Peyer's patch (tissue), 4 donors: Measurements from ENCODE around the gene PTPRM. TPM values are rescaled to one million over a fixed set of nuclear protein-coding genes. Genes with fewer than 3 reads are reported as not detected.

Experiments used
- DNase-seq, 3 donors: peaks; one replicate each; pipeline ENCODE4 v3.0.0-alpha.2; 2017 to 2019
- H3K27ac ChIP-seq, 4 donors: fragments of 200-600 bp; sonication (generic); one replicate each; pipeline ENCODE4 v1.5.1; 2016 to 2019
- H3K27me3 ChIP-seq, 2 donors: fragments of 200-600 bp; sonication (generic); one replicate each; pipeline ENCODE4 v1.5.1; 2019
- H3K36me3 ChIP-seq, 3 donors: fragments of 200-600 bp; sonication (generic); one replicate each; pipeline ENCODE4 v1.5.1; 2016 to 2019
- H3K4me1 ChIP-seq, 4 donors: fragments of 200-600 bp; sonication (generic); one replicate each; pipeline ENCODE4 v1.5.1; 2016 to 2019
- H3K4me3 ChIP-seq, 4 donors: fragments of 200-600 bp; sonication (generic); 1 replicate in 3 of 4; 2 replicates in 1 of 4; pipeline ENCODE4 v1.5.1; 2016 to 2019; ENCODE audit warnings: mild to moderate bottlenecking in 1 of 4
- H3K9me3 ChIP-seq, 4 donors: fragments of 200-600 bp; sonication (generic); one replicate each; pipeline ENCODE4 v1.5.1; 2016 to 2019; ENCODE audit warnings: mild to moderate bottlenecking in 1 of 4
- POLR2A ChIP-seq, 2 donors: fragments of 450-650 bp; IDR thresholded peaks; one replicate each; pipeline ENCODE4 v1.5.1; 2017; ENCODE audit warnings: antibody characterized with exemption in 2 of 2, mild to moderate bottlenecking in 2 of 2, moderate library complexity in 2 of 2
- total RNA-seq, 4 donors: library from RNA; depleted of rRNA; stranded (reverse); fragments of >200 nt; gene quantifications; one replicate each; pipeline ENCODE4 v1.1.0, GENCODE V29; 2016
- TF ChIP-seq, protein P1 (sequence below), 6 experiments: fragments of 450-650 bp in 4 of 6; fragments of 200-600 bp in 2 of 6; sonication (generic) in 1 of 6; IDR thresholded peaks; one replicate each; pipeline ENCODE4 v1.5.1; 2017 to 2019; ENCODE audit warnings: antibody characterized with exemption in 6 of 6, mild to moderate bottlenecking in 3 of 6, moderate library complexity in 1 of 6

PTPRM gene
- total RNA-seq, 4 donors from 2014 or later = 39.6 to 211 (median 80.3) TPM

DNA sequence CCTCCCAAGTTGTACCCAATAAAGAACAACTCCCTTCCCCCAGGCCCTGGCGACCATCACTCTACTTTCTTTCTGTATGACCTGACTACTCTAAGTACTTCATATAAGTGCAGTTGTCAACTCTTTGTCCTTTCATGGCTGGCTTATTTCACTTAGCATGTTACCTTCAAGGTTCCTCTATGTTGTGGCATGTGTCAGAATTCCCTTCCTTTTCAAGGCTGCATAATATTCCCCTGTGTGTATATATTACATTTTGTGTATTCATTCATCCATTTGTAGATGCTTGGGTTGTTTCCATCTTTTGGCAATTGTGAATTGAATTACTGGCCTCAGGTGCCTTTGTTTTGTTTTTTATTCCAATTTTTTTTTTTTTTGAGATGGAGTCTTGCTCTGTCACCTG, 860.2 kb downstream of the PTPRM start:
- no peaks in the 10 kb centered on the region for H3K9me3 ChIP-seq
- H3K27ac ChIP-seq = no peak overlapping the region

GRCh38 chr18:8428951-8429350, 861.8 kb downstream of the PTPRM start:
- no peaks in the 10 kb centered on the region for H3K27me3 ChIP-seq
- H3K4me1 ChIP-seq = no peaks in the 10 kb centered on the region
- DNase-seq = no peak
- no peaks in the 10 kb centered on the region for H3K9me3 ChIP-seq
- no peaks in the 10 kb centered on the region for H3K36me3 ChIP-seq
- H3K27ac ChIP-seq = no peak overlapping the region
- no peak overlapping the region for H3K4me3 ChIP-seq
- TF ChIP-seq, protein P1, sequence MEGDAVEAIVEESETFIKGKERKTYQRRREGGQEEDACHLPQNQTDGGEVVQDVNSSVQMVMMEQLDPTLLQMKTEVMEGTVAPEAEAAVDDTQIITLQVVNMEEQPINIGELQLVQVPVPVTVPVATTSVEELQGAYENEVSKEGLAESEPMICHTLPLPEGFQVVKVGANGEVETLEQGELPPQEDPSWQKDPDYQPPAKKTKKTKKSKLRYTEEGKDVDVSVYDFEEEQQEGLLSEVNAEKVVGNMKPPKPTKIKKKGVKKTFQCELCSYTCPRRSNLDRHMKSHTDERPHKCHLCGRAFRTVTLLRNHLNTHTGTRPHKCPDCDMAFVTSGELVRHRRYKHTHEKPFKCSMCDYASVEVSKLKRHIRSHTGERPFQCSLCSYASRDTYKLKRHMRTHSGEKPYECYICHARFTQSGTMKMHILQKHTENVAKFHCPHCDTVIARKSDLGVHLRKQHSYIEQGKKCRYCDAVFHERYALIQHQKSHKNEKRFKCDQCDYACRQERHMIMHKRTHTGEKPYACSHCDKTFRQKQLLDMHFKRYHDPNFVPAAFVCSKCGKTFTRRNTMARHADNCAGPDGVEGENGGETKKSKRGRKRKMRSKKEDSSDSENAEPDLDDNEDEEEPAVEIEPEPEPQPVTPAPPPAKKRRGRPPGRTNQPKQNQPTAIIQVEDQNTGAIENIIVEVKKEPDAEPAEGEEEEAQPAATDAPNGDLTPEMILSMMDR (IDR thresholded peaks at IDR 0.05) = no peak
- TF ChIP-seq POLR2A (IDR thresholded peaks at IDR 0.05) = no peak

More for the DNA sequence above, 860.2 kb downstream of the PTPRM start:
- no peaks in the 10 kb centered on the region for H3K27me3 ChIP-seq
- H3K4me1 ChIP-seq = no peaks in the 10 kb centered on the region
- DNase-seq = no peak
- no peak overlapping the region for H3K4me3 ChIP-seq
- no peaks in the 10 kb centered on the region for H3K36me3 ChIP-seq
- TF ChIP-seq, protein P1 (IDR thresholded peaks at IDR 0.05) = no peak
- TF ChIP-seq POLR2A (IDR thresholded peaks at IDR 0.05) = no peak

GRCh38 chr18:8431036-8431435, 863.9 kb downstream of the PTPRM start:
- Histone ChIP-seq H3K4me1 (no peaks in the 10 kb centered on the region), H3K9me3 (no peaks in the 10 kb centered on the region), H3K27me3 (no peaks in the 10 kb centered on the region), H3K27ac (no peak overlapping the region), H3K4me3 (no peak overlapping the region), H3K36me3 (no peaks in the 10 kb centered on the region)
- DNase-seq = no peak
- no peak for TF ChIP-seq POLR2A (IDR thresholded peaks at IDR 0.05)
- TF ChIP-seq, protein P1 (IDR thresholded peaks at IDR 0.05) = no peak

- H3K9me3 ChIP-seq = no peaks in the 10 kb centered on the region
- no peak for DNase-seq
- H3K27ac ChIP-seq = no peak overlapping the region
- H3K4me3 ChIP-seq = no peak overlapping the region
- TF ChIP-seq, protein P1 (IDR thresholded peaks at IDR 0.05) = no peak
- TF ChIP-seq POLR2A (IDR thresholded peaks at IDR 0.05) = no peak
- H3K4me1 ChIP-seq = no peaks in the 10 kb centered on the region
- no peaks in the 10 kb centered on the region for H3K36me3 ChIP-seq
- H3K27me3 ChIP-seq = no peaks in the 10 kb centered on the region
Measured at GRCh38 chr18:8433323-8433722, 866.2 kb downstream of the PTPRM start.

- no peak for TF ChIP-seq POLR2A (IDR thresholded peaks at IDR 0.05)
- TF ChIP-seq, protein P1 (IDR thresholded peaks at IDR 0.05) = no peak
- Histone ChIP-seq H3K9me3 (no peaks in the 10 kb centered on the region), H3K27ac (no peak overlapping the region), H3K4me3 (no peak overlapping the region), H3K27me3 (no peaks in the 10 kb centered on the region), H3K36me3 (no peaks in the 10 kb centered on the region), H3K4me1 (no peaks in the 10 kb centered on the region)
- DNase-seq = no peak
Measured at GRCh38 chr18:8433771-8434170, 866.7 kb downstream of the PTPRM start.

- no peaks in the 10 kb centered on the region for H3K4me1 ChIP-seq
- no peak overlapping the region for H3K27ac ChIP-seq
- no peaks in the 10 kb centered on the region for H3K9me3 ChIP-seq
- TF ChIP-seq, protein P1 (IDR thresholded peaks at IDR 0.05) = no peak
- TF ChIP-seq POLR2A (IDR thresholded peaks at IDR 0.05) = no peak
- H3K36me3 ChIP-seq = no peaks in the 10 kb centered on the region
- no peaks in the 10 kb centered on the region for H3K27me3 ChIP-seq
- DNase-seq = no peak
- no peak overlapping the region for H3K4me3 ChIP-seq
Measured at GRCh38 chr18:8435376-8435775, 868.3 kb downstream of the PTPRM start.
